H1 (cell line): ENCODE data around the gene SLC25A47. TPM values are rescaled to one million over a fixed set of nuclear protein-coding genes. Genes with fewer than 3 reads are reported as not detected.

Source experiments
- ATF2 ChIP-seq: IDR thresholded peaks from 2 replicates; pipeline ENCODE4 v1.6.1; 2012; ENCODE audit warnings: low read length, inconsistent platforms
- CBX8 ChIP-seq: fragments of 300-800, 300-1000 bp; sonication (generic); IDR thresholded peaks from 2 replicates; pipeline ENCODE4 v1.7.1; 2016; ENCODE audit warnings: low read depth, low read length, borderline replicate concordance
- HDAC2 ChIP-seq, 2 experiments: fragments of 300-600 bp in 1 of 2; sonication (generic) in 1 of 2; IDR thresholded peaks; 2 replicates each; pipeline ENCODE4 v1.6.1; 2011 to 2012; ENCODE audit warnings: low read depth in 2 of 2, low read length in 2 of 2, mild to moderate bottlenecking in 2 of 2, moderate library complexity in 2 of 2, borderline replicate concordance in 1 of 2, inconsistent platforms in 1 of 2
- POLR2AphosphoS5 ChIP-seq: IDR thresholded peaks from 2 replicates; pipeline ENCODE4 v1.6.1; 2011; ENCODE audit warnings: low read depth, low read length
- polyA plus RNA-seq, 7 experiments: library from polyadenylated mRNA; depleted of rRNA in 3 of 7; stranded (reverse) in 5 of 7; unstranded in 2 of 7; fragments of >200 nt in 5 of 7; fragments of 200-250 nt in 2 of 7; gene quantifications; 1 replicate in 5 of 7; 2 replicates in 1 of 7; 4 replicates in 1 of 7; pipeline versions ENCODE4 v1.2.1 to v1.2.3, GENCODE V29; 2011 to 2013; ENCODE audit warnings: missing spikeins in 2 of 7, mixed read lengths in 2 of 7
- total RNA-seq: library from RNA; stranded (reverse); fragmentation: NEBNext Ultra II Directional; extraction: Animal tissue kit (Norgen Biotek cat#: 25700); gene quantifications from 2 replicates; pipeline ENCODE4 v1.2.1, GENCODE V29; 2021

SLC25A47 gene
- total and polyA plus RNA-seq, 2 of the 8 experiments (the other 6 are each of a cell fraction or from before 2014, with no cell fraction given) = not detected

GRCh38 chr14:100375963-100376735 is 53.0 kb downstream of the SLC25A47 start, which contains the start of gene WDR25 (continued):
- TF ChIP-seq ATF2 (no peak), HDAC2 (IDR thresholded peaks at IDR 0.05; ENCODE audit: borderline replicate concordance in 1 of 2, low read depth in 2 of 2, low read length in 2 of 2) (no peak; a peak in 1 of 4 replicates), CBX8 (no peak), POLR2AphosphoS5 (peak; percentile 91)
- TF ChIP-seq, all 59 proteins: peak for 21
